Activated gamma-delta T cell (primary cell): Measurements from ENCODE around the gene HIC2.
"Not testable (repeated sequence)": the region's sequence is repeated elsewhere in the genome, so short reads cannot be mapped to it uniquely, and the experiment has no call there.

Experiments used
- DNase-seq: peaks from one replicate; lab custom pipeline; 2025; lab: John Stamatoyannopoulos, UW

HIC2 gene

DNA sequence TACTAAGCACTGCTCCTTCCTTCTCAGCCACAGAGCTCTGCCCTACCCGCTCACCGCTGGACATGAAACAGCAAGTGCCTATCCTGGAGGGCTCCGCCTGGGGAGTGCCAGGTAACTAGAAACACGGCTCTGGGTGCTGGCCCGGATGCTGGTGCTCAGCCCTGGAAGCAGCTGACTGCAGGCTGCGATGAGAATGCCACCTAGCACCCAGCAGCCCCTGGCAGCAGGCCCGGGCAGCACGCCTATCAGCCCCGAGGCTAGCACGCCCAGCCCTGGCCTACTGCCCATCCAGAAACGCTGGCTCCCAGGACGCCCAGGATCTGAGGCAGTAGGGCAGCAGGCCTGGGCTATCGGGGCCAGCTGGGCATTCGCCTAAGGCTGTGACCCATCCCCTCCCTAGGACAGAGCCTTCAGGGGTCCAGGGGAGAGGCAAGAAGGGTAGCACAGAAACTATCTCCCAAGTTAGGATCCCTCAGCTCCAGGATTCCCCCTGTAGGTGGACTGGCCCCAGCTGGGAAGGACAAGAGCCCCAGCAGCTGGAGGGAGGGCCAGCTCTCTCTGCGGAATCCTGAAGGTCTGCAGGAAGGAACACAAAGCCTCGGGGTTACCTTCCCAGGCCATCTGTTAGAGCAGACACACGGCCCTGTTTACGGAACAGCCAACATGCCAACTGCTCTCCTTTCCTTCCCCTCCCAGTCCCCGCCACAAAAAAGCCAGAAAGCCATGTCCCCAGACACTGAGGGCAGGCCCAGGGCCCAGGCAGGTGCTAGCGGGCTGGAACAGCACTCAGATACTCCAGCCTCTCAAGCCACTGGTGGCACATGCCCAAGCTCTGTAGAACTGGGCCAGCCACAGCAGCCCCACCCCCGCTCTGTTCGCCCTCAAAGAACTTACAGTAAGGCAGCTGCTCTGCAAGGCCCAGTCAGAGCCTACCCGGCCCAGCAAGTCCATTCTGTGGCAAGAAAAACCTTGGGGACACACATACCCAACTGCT lies 76.9 kb downstream of the HIC2 start:
- not testable (repeated sequence) for DNase-seq

DNA sequence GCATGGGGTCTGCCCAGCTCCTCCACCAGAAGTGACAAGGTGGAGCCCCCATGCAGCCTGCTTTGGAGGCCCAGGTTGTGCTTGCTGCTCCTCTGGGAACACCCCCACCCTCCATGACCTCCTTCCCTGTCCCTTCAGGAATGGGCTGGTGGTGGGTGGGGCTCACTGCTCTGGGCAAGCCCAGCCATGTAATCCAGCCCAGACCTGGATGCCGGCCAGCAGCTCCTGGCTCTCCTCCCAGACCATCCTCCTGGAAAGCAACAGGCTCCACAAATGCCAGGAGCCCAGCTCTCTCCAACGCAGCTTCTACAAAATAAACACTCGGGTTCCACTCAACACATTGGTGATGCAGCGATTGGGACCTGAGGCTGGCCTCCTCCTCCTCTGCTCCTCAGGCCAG lies 80.8 kb downstream of the HIC2 start:
- DNase-seq: not testable (repeated sequence)

DNA sequence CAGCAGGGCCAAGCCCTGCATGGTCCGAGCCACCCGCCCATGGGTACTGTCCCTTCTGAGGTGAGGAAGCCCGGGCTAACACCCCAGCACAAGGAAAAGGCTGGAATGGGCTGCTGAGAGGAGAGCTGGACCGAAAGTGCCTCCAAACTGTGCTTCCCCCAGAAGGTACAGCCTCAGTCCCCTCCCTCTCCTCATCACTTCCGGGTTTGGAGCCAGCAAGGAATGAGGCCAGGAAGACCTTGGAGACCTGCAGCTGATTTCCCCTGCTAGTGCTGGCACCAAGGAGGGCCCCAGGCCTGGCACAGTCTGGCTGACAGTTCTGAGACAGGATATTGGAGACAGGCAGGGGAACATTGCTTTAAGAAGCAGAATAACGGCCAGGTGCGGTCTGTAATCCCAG lies 81.3 kb downstream of the HIC2 start:
- not testable (repeated sequence) for DNase-seq

DNA sequence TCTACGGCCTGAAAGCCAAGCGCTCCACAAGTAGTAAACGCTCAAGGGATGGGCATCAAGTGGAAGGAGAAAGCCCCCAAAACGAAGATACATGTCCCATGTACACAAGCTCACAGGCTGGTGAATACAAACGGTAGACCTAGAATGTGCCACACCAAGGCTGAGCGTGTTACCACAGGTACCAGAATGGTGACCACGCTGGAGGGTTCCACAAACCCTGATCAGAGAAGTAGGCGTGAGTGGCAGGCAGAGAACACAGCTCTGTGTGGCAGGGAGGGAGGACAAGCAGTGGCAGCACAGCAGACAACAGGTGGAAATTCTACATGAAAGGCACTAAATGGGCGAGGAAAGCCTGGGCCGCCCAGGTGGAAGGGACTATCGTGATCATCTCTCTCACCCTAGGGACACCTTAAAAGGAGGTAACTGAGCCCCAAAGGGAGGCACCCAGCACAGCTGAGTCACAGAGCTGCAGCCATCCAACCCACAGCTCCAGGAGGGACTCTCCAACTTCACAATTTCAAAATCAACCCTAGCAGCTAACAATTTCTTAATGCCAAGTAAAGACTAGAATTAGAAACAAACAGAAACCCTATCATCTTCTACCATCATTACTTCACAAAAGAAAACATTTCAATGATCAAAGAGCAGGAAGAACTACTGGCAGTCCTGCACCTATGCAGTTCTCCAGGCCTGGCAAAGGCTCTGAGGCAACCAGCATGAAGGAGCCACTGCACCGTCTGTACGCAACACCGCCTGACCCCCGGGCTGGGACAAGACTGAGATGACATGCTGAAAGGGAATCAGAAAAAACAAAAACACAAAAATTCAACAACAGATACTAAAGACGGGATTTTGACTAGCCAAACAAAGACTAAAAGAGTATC lies 82.7 kb downstream of the HIC2 start:
- not testable (repeated sequence) for DNase-seq
